K562 (cell line): ENCODE measurements around the gene BEST4. TPM values are rescaled to one million over a fixed set of nuclear protein-coding genes. Genes with fewer than 3 reads are reported as not detected.

ENCODE experiments used
- CREBBP ChIP-seq: IDR thresholded peaks from one replicate; pipeline ENCODE4 v1.6.1; 2012; ENCODE audit warnings: low read depth, mild to moderate bottlenecking, control low read depth, inconsistent platforms, low read length
- CSDE1 ChIP-seq, 2 experiments: fragments of 450-650 bp; IDR thresholded peaks; 2 replicates each; pipeline ENCODE4 v1.6.1; 2016; ENCODE audit warnings: mild to moderate bottlenecking in 1 of 2
- DIDO1 ChIP-seq: fragments of 450-650 bp; IDR thresholded peaks from 2 replicates; pipeline ENCODE4 v1.6.1; 2016; ENCODE audit warnings: low read depth, missing biosample characterization, missing genetic modification characterization
- ESRRA ChIP-seq: fragments of 450-650 bp; IDR thresholded peaks from 2 replicates; pipeline ENCODE4 v1.6.1; 2014; ENCODE audit warnings: low read depth, mild to moderate bottlenecking, moderate library complexity, borderline replicate concordance
- FOXA3 ChIP-seq, 2 experiments: fragments of 450-650 bp in 1 of 2; sonication (generic) in 1 of 2; formaldehyde crosslinking; IDR thresholded peaks in 1 of 2; conservative IDR thresholded peaks in 1 of 2; 2 replicates each; pipeline versions ENCODE4 v1.4.0 to v1.8.0; 2020 to 2022; ENCODE audit warnings: mild to moderate bottlenecking in 2 of 2, missing genetic modification reagents in 1 of 2
- HLTF ChIP-seq: fragments of 450-650 bp; IDR thresholded peaks from 2 replicates; pipeline ENCODE4 v1.6.1; 2016
- HOXB6 ChIP-seq: fragments of 250-450 bp; sonication (Bioruptor Pico); IDR thresholded peaks from 2 replicates; pipeline ENCODE4 v1.5.1; 2022; ENCODE audit warnings: mild to moderate bottlenecking, borderline replicate concordance
- MTA1 ChIP-seq: fragments of 450-650 bp; IDR thresholded peaks from 2 replicates; pipeline ENCODE4 v1.6.1; 2017; ENCODE audit warnings: borderline replicate concordance
- NCOA2 ChIP-seq, 2 experiments: fragments of 450-650 bp; IDR thresholded peaks; 2 replicates each; pipeline ENCODE4 v1.6.1; 2018; ENCODE audit warnings: mild to moderate bottlenecking in 2 of 2, moderate library complexity in 1 of 2; ENCODE audit not compliant: partially characterized antibody in 2 of 2
- PHF20 ChIP-seq: fragments of 450-650 bp; IDR thresholded peaks from 2 replicates; pipeline ENCODE4 v1.6.1; 2018; ENCODE audit not compliant: partially characterized antibody
- RB1 ChIP-seq: fragments of 450-650 bp; IDR thresholded peaks from 2 replicates; pipeline ENCODE4 v1.6.1; 2017; ENCODE audit warnings: low read depth, mild to moderate bottlenecking
- RBM14 ChIP-seq: fragments of 200-400 bp; formaldehyde crosslinking; IDR thresholded peaks from 2 replicates; pipeline ENCODE4 v1.6.1; 2018; ENCODE audit warnings: low read depth, mild to moderate bottlenecking, low read length, moderate library complexity, borderline replicate concordance; ENCODE audit not compliant: insufficient read depth
- RFX7 ChIP-seq: fragments of 250-450 bp; sonication (Bioruptor Pico); IDR thresholded peaks from 2 replicates; pipeline ENCODE4 v1.5.1; 2021; ENCODE audit warnings: mild to moderate bottlenecking
- U2AF2 ChIP-seq: fragments of 200-400 bp; formaldehyde crosslinking; optimal IDR thresholded peaks from 2 replicates; pipeline ENCODE3; 2017; ENCODE audit warnings: low read depth, mild to moderate bottlenecking, low read length
- UBTF ChIP-seq, 2 experiments: IDR thresholded peaks; 2 replicates each; pipeline ENCODE4 v1.6.1; 2012; ENCODE audit warnings: improper control_type of control experiment in 2 of 2, low read depth in 2 of 2, low read length in 2 of 2, borderline replicate concordance in 1 of 2
- ZKSCAN8 ChIP-seq: fragments of 200-800 bp; sonication (Bioruptor generic); IDR thresholded peaks from 2 replicates; pipeline ENCODE4 v1.6.1; 2016; ENCODE audit warnings: missing genetic modification characterization, missing compliant biosample characterization
- ZNF239 ChIP-seq: fragments of 250-450 bp; sonication (Bioruptor Pico); IDR thresholded peaks from 2 replicates; pipeline ENCODE4 v1.4.0; 2020; ENCODE audit warnings: mild to moderate bottlenecking
- polyA plus RNA-seq, 8 experiments: library from polyadenylated mRNA; depleted of rRNA in 4 of 8; stranded (reverse) in 5 of 8; unstranded in 3 of 8; fragments of >200 nt; fragmentation: Nextera tagmentation in 2 of 8; fragmentation: Illumina TruSeq in 1 of 8; extraction: Ambion mirVana in 2 of 8; extraction: Trizol in 1 of 8; gene quantifications; 2 replicates each; pipeline versions ENCODE4 v1.2.1 to v1.2.3, GENCODE V29; 2011 to 2014; ENCODE audit warnings: inconsistent platforms in 1 of 8, missing spikeins in 1 of 8
- total RNA-seq, 7 experiments: library from RNA; depleted of rRNA in 6 of 7; stranded (reverse); fragments of >200 nt in 6 of 7; fragmentation: Illumina TruSeq in 2 of 7; extraction: Trizol in 2 of 7; gene quantifications; 2 replicates each; pipeline versions ENCODE4 v1.2.1 to v1.2.3, GENCODE V29; 2011 to 2021; ENCODE audit warnings: low replicate concordance in 1 of 7
- TF ChIP-seq, protein P1 (sequence below), 2 experiments: fragments of 200-800 bp in 1 of 2; sonication (Bioruptor generic) in 1 of 2; sonication (generic) in 1 of 2; formaldehyde crosslinking in 1 of 2; IDR thresholded peaks in 1 of 2; conservative IDR thresholded peaks in 1 of 2; 2 replicates each; pipeline versions ENCODE4 v1.5.0 to v1.6.1; 2016 to 2020; ENCODE audit warnings: missing compliant biosample characterization in 1 of 2, missing genetic modification characterization in 1 of 2, missing genetic modification reagents in 1 of 2
- TF ChIP-seq, protein P2 (sequence below): fragments of 450-650 bp; IDR thresholded peaks from 2 replicates; pipeline ENCODE4 v1.6.1; 2017; ENCODE audit warnings: antibody characterized with exemption, mild to moderate bottlenecking

Gene BEST4
- total and polyA plus RNA-seq, 9 of the 15 experiments (the other 6 are each of a cell fraction or from before 2014, with no cell fraction given): 0.07 to 0.11 TPM; not detected in 7

DNA sequence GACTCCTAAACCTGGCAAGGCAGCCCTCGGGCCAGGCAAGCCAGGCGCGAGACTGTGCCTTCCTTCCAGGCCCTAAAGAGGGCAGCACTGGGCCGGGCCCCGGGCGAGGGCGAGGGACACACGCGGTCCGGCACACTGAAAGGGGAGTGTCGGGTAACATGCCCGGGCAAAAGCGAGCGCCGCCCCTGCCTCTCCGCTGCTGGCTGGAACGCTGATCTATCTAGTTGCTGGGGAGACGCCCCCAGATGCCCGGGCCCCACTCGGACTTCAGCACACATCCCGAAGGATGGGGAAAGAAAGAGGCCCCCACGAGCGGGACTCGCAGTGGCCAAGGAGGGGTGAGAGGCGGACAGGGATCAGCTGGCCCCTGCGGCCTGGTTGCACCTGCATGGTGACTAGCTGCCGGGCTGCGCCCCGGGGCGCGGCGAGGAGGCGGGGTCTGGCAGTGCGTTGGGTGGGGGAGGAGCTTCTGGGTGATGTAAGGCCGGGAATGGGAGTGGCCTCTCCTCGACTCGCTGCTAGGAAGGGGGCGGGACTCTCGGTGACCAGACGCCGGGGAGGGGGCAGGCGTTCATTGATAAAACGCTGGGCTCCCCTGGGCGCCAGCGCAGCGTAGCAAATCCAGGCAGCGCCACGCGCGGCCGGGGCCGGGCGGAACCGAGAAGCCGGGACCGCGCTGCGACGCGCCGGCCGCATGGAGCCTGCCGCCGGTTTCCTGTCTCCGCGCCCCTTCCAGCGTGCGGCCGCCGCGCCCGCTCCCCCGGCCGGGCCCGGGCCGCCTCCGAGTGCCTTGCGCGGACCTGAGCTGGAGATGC is 12.0 kb upstream of the BEST4 start, which contains the start of gene PLK3 (continued):
- TF ChIP-seq ZKSCAN8 (CRISPR knock-in tag): no peak
- peak; percentile 73; the same call in 1 of the 2 replicates for TF ChIP-seq MTA1
- TF ChIP-seq, protein P1, sequence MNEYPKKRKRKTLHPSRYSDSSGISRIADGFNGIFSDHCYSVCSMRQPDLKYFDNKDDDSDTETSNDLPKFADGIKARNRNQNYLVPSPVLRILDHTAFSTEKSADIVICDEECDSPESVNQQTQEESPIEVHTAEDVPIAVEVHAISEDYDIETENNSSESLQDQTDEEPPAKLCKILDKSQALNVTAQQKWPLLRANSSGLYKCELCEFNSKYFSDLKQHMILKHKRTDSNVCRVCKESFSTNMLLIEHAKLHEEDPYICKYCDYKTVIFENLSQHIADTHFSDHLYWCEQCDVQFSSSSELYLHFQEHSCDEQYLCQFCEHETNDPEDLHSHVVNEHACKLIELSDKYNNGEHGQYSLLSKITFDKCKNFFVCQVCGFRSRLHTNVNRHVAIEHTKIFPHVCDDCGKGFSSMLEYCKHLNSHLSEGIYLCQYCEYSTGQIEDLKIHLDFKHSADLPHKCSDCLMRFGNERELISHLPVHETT (CRISPR knock-in tag; conservative IDR thresholded peaks at IDR 0.05 in 1 of 2, IDR thresholded peaks at IDR 0.05 in 1 of 2): 0 out of 4 replicates have a peak, but pooled peaks of 1 of the 2 experiments have one; percentile 37
- no peak for TF ChIP-seq U2AF2
- peak; percentile 63; the same call in 1 of the 2 replicates for TF ChIP-seq ESRRA
- TF ChIP-seq HOXB6: no peak
- no peak for TF ChIP-seq RFX7
- peak; percentile 45; the same call in 1 of the 2 replicates for TF ChIP-seq ZNF239 (CRISPR knock-in tag)
- TF ChIP-seq, protein P2, sequence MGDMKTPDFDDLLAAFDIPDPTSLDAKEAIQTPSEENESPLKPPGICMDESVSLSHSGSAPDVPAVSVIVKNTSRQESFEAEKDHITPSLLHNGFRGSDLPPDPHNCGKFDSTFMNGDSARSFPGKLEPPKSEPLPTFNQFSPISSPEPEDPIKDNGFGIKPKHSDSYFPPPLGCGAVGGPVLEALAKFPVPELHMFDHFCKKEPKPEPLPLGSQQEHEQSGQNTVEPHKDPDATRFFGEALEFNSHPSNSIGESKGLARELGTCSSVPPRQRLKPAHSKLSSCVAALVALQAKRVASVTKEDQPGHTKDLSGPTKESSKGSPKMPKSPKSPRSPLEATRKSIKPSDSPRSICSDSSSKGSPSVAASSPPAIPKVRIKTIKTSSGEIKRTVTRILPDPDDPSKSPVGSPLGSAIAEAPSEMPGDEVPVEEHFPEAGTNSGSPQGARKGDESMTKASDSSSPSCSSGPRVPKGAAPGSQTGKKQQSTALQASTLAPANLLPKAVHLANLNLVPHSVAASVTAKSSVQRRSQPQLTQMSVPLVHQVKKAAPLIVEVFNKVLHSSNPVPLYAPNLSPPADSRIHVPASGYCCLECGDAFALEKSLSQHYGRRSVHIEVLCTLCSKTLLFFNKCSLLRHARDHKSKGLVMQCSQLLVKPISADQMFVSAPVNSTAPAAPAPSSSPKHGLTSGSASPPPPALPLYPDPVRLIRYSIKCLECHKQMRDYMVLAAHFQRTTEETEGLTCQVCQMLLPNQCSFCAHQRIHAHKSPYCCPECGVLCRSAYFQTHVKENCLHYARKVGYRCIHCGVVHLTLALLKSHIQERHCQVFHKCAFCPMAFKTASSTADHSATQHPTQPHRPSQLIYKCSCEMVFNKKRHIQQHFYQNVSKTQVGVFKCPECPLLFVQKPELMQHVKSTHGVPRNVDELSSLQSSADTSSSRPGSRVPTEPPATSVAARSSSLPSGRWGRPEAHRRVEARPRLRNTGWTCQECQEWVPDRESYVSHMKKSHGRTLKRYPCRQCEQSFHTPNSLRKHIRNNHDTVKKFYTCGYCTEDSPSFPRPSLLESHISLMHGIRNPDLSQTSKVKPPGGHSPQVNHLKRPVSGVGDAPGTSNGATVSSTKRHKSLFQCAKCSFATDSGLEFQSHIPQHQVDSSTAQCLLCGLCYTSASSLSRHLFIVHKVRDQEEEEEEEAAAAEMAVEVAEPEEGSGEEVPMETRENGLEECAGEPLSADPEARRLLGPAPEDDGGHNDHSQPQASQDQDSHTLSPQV: peak; percentile 90
- TF ChIP-seq NCOA2 (IDR thresholded peaks at IDR 0.05; ENCODE audit: partially characterized antibody in 2 of 2): no peak
- TF ChIP-seq UBTF (IDR thresholded peaks at IDR 0.05; ENCODE audit: borderline replicate concordance in 1 of 2, low read depth in 2 of 2, low read length in 2 of 2): peak in 1 of 2 experiments; percentile 81; a peak in 2 of 4 replicates
- no peak; a peak in 2 of 4 replicates for TF ChIP-seq CSDE1 (IDR thresholded peaks at IDR 0.05)
- no peak for TF ChIP-seq DIDO1 (tag)
- TF ChIP-seq PHF20: peak; percentile 42
- TF ChIP-seq RB1: peak; percentile 94
- TF ChIP-seq CREBBP: no peak
- TF ChIP-seq HLTF: peak; percentile 7; the same call in 1 of the 2 replicates
- TF ChIP-seq RBM14: 0 out of 2 replicates have a peak, but pooled peaks have one; percentile 14
- peak in 1 of 2 experiments; percentile 38; a peak in 1 of 4 replicates for TF ChIP-seq FOXA3 (CRISPR knock-in tag; conservative IDR thresholded peaks at IDR 0.05 in 1 of 2, IDR thresholded peaks at IDR 0.05 in 1 of 2)
